Stimulated activated CD4-positive, alpha-beta T cell treated with anti-CD3 and anti-CD28 coated beads, TNF-alpha, amount 100 ng/mL, for 48 hours (primary cell): ENCODE data around the gene ATP5F1B.

Experiments
- DNase-seq, 3 donors: peaks; one replicate each; pipeline ENCODE4 v3.0.0-alpha.2; 2020; ENCODE audit warnings: low read depth in 3 of 3

Gene ATP5F1B

GRCh38 chr12:56616925-56617324 is 28.9 kb downstream of the ATP5F1B start:
- DNase-seq, result no peak

- no peak for DNase-seq
These were observed 29.5 kb downstream of the ATP5F1B start for GRCh38 chr12:56616244-56616643.

GRCh38 chr12:56614627-56615026 is 31.2 kb downstream of the ATP5F1B start:
- no peak for DNase-seq

GRCh38 chr12:56604355-56604754 is 41.4 kb downstream of the ATP5F1B start:
- no peak for DNase-seq

- DNase-seq, result no peak
These were observed 43.5 kb downstream of the ATP5F1B start for GRCh38 chr12:56602239-56602638.

GRCh38 chr12:56601503-56601902 is 44.3 kb downstream of the ATP5F1B start:
- no peak for DNase-seq

GRCh38 chr12:56600753-56601152 is 45.0 kb downstream of the ATP5F1B start:
- DNase-seq, result no peak

GRCh38 chr12:56599797-56600196 is 46.0 kb downstream of the ATP5F1B start:
- DNase-seq, result no peak

GRCh38 chr12:56599041-56599440 is 46.7 kb downstream of the ATP5F1B start:
- no peak for DNase-seq

- no peak for DNase-seq
These were observed 49.0 kb downstream of the ATP5F1B start for GRCh38 chr12:56596815-56597214.

GRCh38 chr12:56593909-56594621 is 51.7 kb downstream of the ATP5F1B start:
- DNase-seq, result peak in 2 of 3 donors; percentile 26 to 41

- DNase-seq, result no peak
These were observed 53.8 kb downstream of the ATP5F1B start for GRCh38 chr12:56591961-56592360.

GRCh38 chr12:56591126-56591525 is 54.7 kb downstream of the ATP5F1B start:
- no peak for DNase-seq

GRCh38 chr12:56590237-56590830 is 55.5 kb downstream of the ATP5F1B start:
- DNase-seq, result no peak

- DNase-seq, result no peak
These were observed 56.0 kb downstream of the ATP5F1B start for GRCh38 chr12:56589783-56590182.
